Measurements from ENCODE around the gene PSTPIP1. TPM values are rescaled to one million over a fixed set of nuclear protein-coding genes. Genes with fewer than 3 reads are reported as not detected.

PSTPIP1 gene
- total and polyA plus RNA-seq, 2 of the 4 experiments (the other 2 are of a cell fraction): 0.36 to 1.1 TPM

- Histone ChIP-seq H3K79me1 (ENCODE audit: low read depth in 1 of 2, low read length in 2 of 2) (no peaks in the 10 kb centered on the region), H3K4me1 (ENCODE audit: control insufficient read depth, insufficient read depth, low read length) (peaks cover 18% of the 10 kb centered on the region), H3K27me3 (ENCODE audit: control insufficient read depth, insufficient read depth, low read length) (no peaks in the 10 kb centered on the region), H4K8ac (ENCODE audit: low read depth in 2 of 2, low read length in 2 of 2) (no peak overlapping the region), H2AK9ac (replicated peaks; ENCODE audit: low read depth, low read length, poor library complexity) (no peak overlapping the region), H3K4ac (ENCODE audit: low read depth, low read length) (no peak overlapping the region), H3K56ac (ENCODE audit: extremely low read depth, insufficient read depth, low read length) (no peak overlapping the region), H3K4me3 (ENCODE audit: insufficient read depth, low read depth, low read length) (no peak overlapping the region), H2BK120ac (ENCODE audit: low read depth, low read length) (no peak overlapping the region), H3K36me3 (ENCODE audit: control insufficient read depth, insufficient read depth, low read length) (no peaks in the 10 kb centered on the region), H2BK5ac (ENCODE audit: low read depth, low read length, poor library complexity, severe bottlenecking) (no peak overlapping the region), H3K14ac (replicated peaks; ENCODE audit: low read depth, low read length) (no peak overlapping the region), H3K18ac (ENCODE audit: low read depth, low read length) (no peak overlapping the region), H4K20me1 (ENCODE audit: insufficient read depth, low read length) (no peaks in the 10 kb centered on the region), H2BK20ac (ENCODE audit: low read depth, low read length) (0 out of 2 replicates have a peak overlapping the region, but pooled peaks have one; percentile 63), H4K91ac (ENCODE audit: insufficient read depth, low read depth, low read length) (no peak overlapping the region), H3K9me1 (ENCODE audit: insufficient read depth, low read length) (peaks cover 13% of the 10 kb centered on the region), H2BK15ac (ENCODE audit: low read depth, low read length) (no peak overlapping the region), H3K27ac (ENCODE audit: insufficient read depth, low read length) (no peak overlapping the region), H3K9me3 (ENCODE audit: control insufficient read depth, insufficient read depth, low read length) (no peaks in the 10 kb centered on the region), H3K9ac (ENCODE audit: low read depth, low read length) (no peak overlapping the region), H2AK5ac (ENCODE audit: low read depth, low read length) (no peak overlapping the region), H3K4me2 (ENCODE audit: low read depth, low read length) (no peak overlapping the region), H2AFZ (replicated peaks; ENCODE audit: low read length, poor library complexity) (no peak overlapping the region), H3K23ac (ENCODE audit: low read depth, low read length) (no peak overlapping the region), H4K5ac (ENCODE audit: low read depth, low read length) (no peak overlapping the region)
- no CpG with 5 or more reads among the region's 2 CpGs for whole genome bisulfite sequencing, 2 experiments (ENCODE audit: extremely low coverage in 2 of 2, insufficient read length in 1 of 2)
- TF ChIP-seq ELK1 (IDR thresholded peaks at IDR 0.05; ENCODE audit: borderline replicate concordance, low read depth, low read length): no peak
- peak; percentile 32; the same call in 1 of the 2 replicates for TF ChIP-seq FOS (IDR thresholded peaks at IDR 0.05; ENCODE audit: low read depth, low read length)
- no peak for TF ChIP-seq SMC3 (IDR thresholded peaks at IDR 0.05; ENCODE audit: low read depth, low read length)
- no peak for TF ChIP-seq RAD21 (IDR thresholded peaks at IDR 0.05; ENCODE audit: low read length)
- no peak for TF ChIP-seq RCOR1 (IDR thresholded peaks at IDR 0.05; ENCODE audit: insufficient replicate concordance, low read length)
- no peak for TF ChIP-seq CTCF (conservative IDR thresholded peaks at IDR 0.05; ENCODE audit: low read depth, low read length)
- TF ChIP-seq CEBPB (IDR thresholded peaks at IDR 0.05; ENCODE audit: low read depth, low read length): peak; percentile 59
- DNase-seq (peak; percentile 68), ATAC-seq (ENCODE audit: low read depth) (peak; percentile 56)
- intact Hi-C loops (cut with micrococcal nuclease): no loop called here
- dilution Hi-C loops (cut with HindIII; ENCODE audit: low sequenced_read_pairs, unreplicated experiment): no loop called here
- no TSS peak for BruUV-seq (replicated peaks)
- POLR2A ChIA-PET (ENCODE audit: unreplicated experiment): no interaction called here
- in situ Hi-C loops (cut with MboI; ENCODE audit: low sequenced_read_pairs): no loop called here
- CTCF ChIA-PET: interaction anchor here (0.6 kb wide), 1 partner anchor 61 kb away, joined by 3 read pairs; no protein-coding TSS in a partner anchor
Observed at GRCh38 chr15:77085297-77085696, 90.4 kb downstream of the PSTPIP1 start.
